Posterior vena cava (tissue), 2 donors: ENCODE results near the gene LRRC45. TPM values are rescaled to one million over a fixed set of nuclear protein-coding genes. Genes with fewer than 3 reads are reported as not detected.
"Not testable (repeated sequence)": the region's sequence is repeated elsewhere in the genome, so short reads cannot be mapped to it uniquely, and the experiment has no call there.

Experiments used
- DNase-seq: peaks from one replicate; pipeline ENCODE4 v3.0.0-alpha.2; 2020; ENCODE audit warnings: low spot score
- intact Hi-C, 2 donors: fragments of 100-400 bp; cut with DNase I; formaldehyde crosslinking; loops; one replicate each; pipeline versions ENCODE4 v1.14.1 to v1.14.2; 2022 to 2023
- total RNA-seq, 2 donors: library from RNA; stranded (reverse); fragmentation: NEBNext Ultra II Directional; extraction: Animal tissue kit (Norgen Biotek cat#: 25700); gene quantifications; one replicate each; pipeline ENCODE4 v1.2.1, GENCODE V29; 2021
- donor health status: DM: yes; HTN: yes; CAD: no.
- donor health status: DM: yes; HTN: yes; CAD: no.

Gene LRRC45
- total RNA-seq, 2 donors from 2014 or later = 3.8 to 5.7 TPM

- DNase-seq = no peak
- intact Hi-C loops = no loop called here
These were observed 5.1 kb downstream of the LRRC45 start for GRCh38 chr17:82028246-82028645.

GRCh38 chr17:82028966-82029365 lies 5.9 kb downstream of the LRRC45 start:
- intact Hi-C loops = no loop called here
- DNase-seq = no peak

GRCh38 chr17:82029391-82029790 lies 6.3 kb downstream of the LRRC45 start:
- no peak for DNase-seq
- intact Hi-C loops = no loop called here

GRCh38 chr17:82029990-82030469 lies 6.9 kb downstream of the LRRC45 start:
- no peak for DNase-seq
- intact Hi-C loops = loop anchor here (2.0 to 10.0 kb wide), 3 partner anchors 125 to 295 kb away; no protein-coding TSS in a partner anchor

- peak; percentile 96 for DNase-seq
- intact Hi-C loops = loop anchor here (2.0 to 10.0 kb wide), 3 partner anchors 124 to 294 kb away; no protein-coding TSS in a partner anchor
These were observed 7.6 kb downstream of the LRRC45 start for GRCh38 chr17:82030470-82031302.

- intact Hi-C loops = loop anchor here (2.0 to 10.0 kb wide), 3 partner anchors 123 to 293 kb away; no protein-coding TSS in a partner anchor
- no peak for DNase-seq
These were observed 8.3 kb downstream of the LRRC45 start, which contains the start of gene RAC3 for GRCh38 chr17:82031303-82031884. Gene RAC3, plus strand, starts transcription at chr17:82031678. Its CDS starts 84 bp downstream, at chr17:82031762.

- no peak for DNase-seq
- intact Hi-C loops = loop anchor here (2.0 to 10.0 kb wide), 3 partner anchors 123 to 293 kb away; no protein-coding TSS in a partner anchor
These were observed 9.0 kb downstream of the LRRC45 start for GRCh38 chr17:82031885-82032627.

- DNase-seq = no peak
- intact Hi-C loops = loop anchor here in 1 of 2 donors (10.0 kb wide), 1 partner anchor 291 kb away; no protein-coding TSS in a partner anchor
These were observed 10.4 kb downstream of the LRRC45 start for GRCh38 chr17:82033359-82034085.

- DNase-seq = no peak
- intact Hi-C loops = loop anchor here in 1 of 2 donors (10.0 kb wide), 1 partner anchor 290 kb away; no protein-coding TSS in a partner anchor
These were observed 11.4 kb downstream of the LRRC45 start for GRCh38 chr17:82034371-82035011.

GRCh38 chr17:82035488-82035887 lies 12.4 kb downstream of the LRRC45 start:
- intact Hi-C loops = loop anchor here in 1 of 2 donors (10.0 kb wide), 1 partner anchor 289 kb away; no protein-coding TSS in a partner anchor
- no peak for DNase-seq

- intact Hi-C loops = loop anchor here in 1 of 2 donors (10.0 kb wide), 1 partner anchor 289 kb away; no protein-coding TSS in a partner anchor
- no peak for DNase-seq
These were observed 13.0 kb downstream of the LRRC45 start for GRCh38 chr17:82035956-82036633.

- DNase-seq = no peak
- intact Hi-C loops = loop anchor here in 1 of 2 donors (10.0 kb wide), 1 partner anchor 288 kb away; no protein-coding TSS in a partner anchor
These were observed 13.6 kb downstream of the LRRC45 start for GRCh38 chr17:82036634-82037091.

- intact Hi-C loops = loop anchor here in 1 of 2 donors (10.0 kb wide), 1 partner anchor 288 kb away; no protein-coding TSS in a partner anchor
- DNase-seq = peak; percentile 99
These were observed 14.2 kb downstream of the LRRC45 start, which contains the start of gene DCXR for GRCh38 chr17:82037092-82037888. Gene DCXR, minus strand, starts transcription at chr17:82037697. Its CDS starts 15 bp downstream, at chr17:82037682.

GRCh38 chr17:82037889-82038195 lies 14.7 kb downstream of the LRRC45 start:
- no peak for DNase-seq
- intact Hi-C loops = loop anchor here in 1 of 2 donors (10.0 kb wide), 1 partner anchor 287 kb away; no protein-coding TSS in a partner anchor

- intact Hi-C loops = loop anchor here in 1 of 2 donors (10.0 kb wide), 1 partner anchor 286 kb away; no protein-coding TSS in a partner anchor
These were observed 15.8 kb downstream of the LRRC45 start for GRCh38 chr17:82038796-82039409.

More at GRCh38 chr17:82038796-82039409, 15.8 kb downstream of the LRRC45 start:
- not testable (repeated sequence) for DNase-seq
